T47D (cell line): ENCODE data around the gene SIRPB1.

Source experiments
- DNase-seq, 2 experiments: peaks; one replicate each; pipeline versions ENCODE4 v3.0.0 to v3.0.0-alpha.2; 2011 to 2012; ENCODE audit warnings: low read depth in 1 of 2, low spot score in 1 of 2
- JUND ChIP-seq: IDR thresholded peaks from 2 replicates; pipeline ENCODE4 v1.6.1; 2012; ENCODE audit warnings: low read depth
- in situ Hi-C: cut with HindIII; loops from 2 replicates; pipeline ENCODE4 v1.10.0; 2016; ENCODE audit warnings: low sequenced_read_pairs, low pct_unique_long_range_greater_than_20kb

Gene SIRPB1

GRCh38 chr20:1631309-1632151 is 11.7 kb upstream of the SIRPB1 start:
- no peak for DNase-seq
- in situ Hi-C loops, result no loop called here
- TF ChIP-seq JUND, result no peak

DNA sequence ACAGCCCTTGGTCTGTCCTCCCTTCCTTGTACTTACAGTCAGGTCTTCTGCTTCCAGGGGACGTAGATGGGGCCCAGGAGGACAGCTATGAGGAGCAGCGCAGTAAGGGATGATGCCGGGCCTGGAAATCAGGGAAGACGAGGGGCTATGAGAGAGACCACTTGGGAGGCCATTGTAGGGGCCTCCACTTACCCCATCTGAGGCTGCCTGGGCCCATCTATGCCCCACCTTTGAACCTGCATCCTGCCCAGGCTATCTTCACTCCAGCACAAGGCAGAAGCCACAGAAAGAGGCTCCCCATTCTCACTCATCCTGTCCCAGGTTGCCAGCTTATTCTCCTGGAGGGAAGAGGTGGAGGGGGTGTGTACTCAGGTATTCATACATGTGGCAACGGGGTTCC is 10.4 kb upstream of the SIRPB1 start:
- in situ Hi-C loops, result no loop called here
- TF ChIP-seq JUND, result no peak
- no peak for DNase-seq

DNA sequence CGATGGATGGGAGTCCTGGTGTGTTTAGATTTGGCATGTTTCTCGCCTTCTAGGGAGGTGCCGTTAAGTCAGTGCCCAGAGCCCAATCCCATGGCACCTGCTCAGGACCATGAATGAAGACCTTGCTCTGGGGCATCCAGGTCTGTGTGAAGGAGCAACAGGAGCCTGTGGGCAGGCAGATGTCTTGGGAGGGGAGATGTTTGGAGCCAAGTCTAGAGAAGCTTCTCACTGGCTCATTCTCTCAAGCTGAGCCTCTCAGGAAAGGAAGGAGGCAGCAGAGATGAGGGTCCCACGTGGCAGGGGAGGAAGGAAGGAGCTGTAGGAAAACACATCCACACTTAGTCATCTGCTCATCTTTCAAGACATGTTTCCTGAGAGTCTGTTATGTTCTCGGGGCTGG is 9.5 kb upstream of the SIRPB1 start:
- no peak for DNase-seq
- in situ Hi-C loops, result no loop called here
- TF ChIP-seq JUND, result no peak

- DNase-seq, result no peak
- no peak for TF ChIP-seq JUND
- in situ Hi-C loops, result no loop called here
Observed at GRCh38 chr20:1628621-1629020, 8.8 kb upstream of the SIRPB1 start.

DNA sequence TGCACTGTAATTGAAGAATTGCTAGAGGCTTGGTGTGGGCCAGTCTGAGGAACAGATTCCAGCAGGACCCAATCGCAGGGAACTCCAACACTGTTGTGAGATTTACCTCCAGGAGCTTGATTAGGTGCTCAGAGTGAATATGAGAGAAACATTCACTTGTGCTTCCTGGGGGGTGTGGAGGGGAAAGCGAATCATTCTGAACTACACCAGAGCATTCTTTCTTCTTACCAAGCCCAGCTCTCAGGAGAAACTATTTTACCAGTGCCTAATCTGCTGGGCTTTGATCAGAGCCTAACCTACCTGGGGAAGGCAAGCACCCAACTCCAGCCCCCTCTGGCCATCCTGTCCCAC is 7.4 kb upstream of the SIRPB1 start:
- DNase-seq, result no peak
- in situ Hi-C loops, result no loop called here
- no peak for TF ChIP-seq JUND

DNA sequence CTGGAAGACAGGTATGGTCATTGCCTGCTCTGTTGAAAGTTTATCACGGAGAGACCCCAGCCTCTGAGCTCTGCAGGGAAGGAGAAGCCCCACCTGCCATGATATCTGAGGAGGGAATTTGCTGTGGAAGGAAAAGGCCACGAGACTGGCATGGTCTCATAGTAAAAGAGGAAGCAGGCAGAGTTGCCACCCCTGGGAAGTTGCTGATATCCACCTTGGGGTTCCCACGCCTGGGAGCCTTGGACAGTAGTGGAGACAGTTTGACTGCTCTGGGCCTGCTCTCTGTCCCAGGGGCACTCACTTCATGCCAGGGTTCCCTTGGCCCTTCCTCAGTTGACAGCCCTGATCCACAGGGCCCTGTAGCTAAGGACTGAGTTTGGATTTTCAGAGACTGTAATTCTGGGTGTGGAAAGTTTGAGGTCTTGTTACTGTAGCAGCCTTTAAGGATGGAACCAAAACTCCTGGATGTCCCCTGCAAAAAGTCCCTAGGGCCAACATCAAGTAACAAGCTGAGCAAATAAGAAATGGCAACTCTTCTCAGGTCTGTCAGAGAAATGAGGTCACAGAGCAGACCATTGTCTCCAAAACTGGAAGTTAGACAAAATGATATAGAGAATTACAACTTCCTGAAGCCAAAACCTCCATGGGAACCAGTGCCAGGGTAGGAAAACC is 6.9 kb upstream of the SIRPB1 start:
- no peak for TF ChIP-seq JUND
- no peak for DNase-seq
- in situ Hi-C loops, result no loop called here

DNA sequence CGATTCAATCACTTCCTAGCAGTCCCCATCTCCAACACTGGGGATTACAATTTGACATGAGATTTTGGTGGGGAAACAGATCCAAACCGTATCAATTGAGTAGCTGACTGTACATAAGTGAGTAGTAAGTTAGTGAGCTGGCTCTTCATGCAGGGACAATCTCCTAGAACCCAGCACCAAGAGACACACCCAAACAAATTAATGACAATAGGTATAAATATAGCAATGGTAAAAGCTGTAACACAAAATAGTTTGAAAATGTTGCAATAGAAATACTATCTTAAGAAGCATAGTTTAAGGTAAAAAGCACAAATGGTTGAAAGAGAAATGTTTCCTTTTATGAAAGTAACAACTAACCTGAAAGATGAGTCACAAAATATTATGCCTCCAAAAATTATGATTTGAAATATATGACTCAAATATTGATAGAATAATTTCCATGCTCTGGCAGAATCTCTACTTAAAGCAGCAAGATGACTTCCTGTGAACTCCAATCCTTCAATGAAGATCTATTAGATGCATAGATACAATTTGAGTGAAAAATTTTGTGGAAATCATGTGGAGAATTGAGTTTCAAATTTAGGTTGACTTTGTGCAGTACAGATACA is 5.4 kb upstream of the SIRPB1 start:
- no peak for TF ChIP-seq JUND
- DNase-seq, result no peak
- in situ Hi-C loops, result no loop called here

DNA sequence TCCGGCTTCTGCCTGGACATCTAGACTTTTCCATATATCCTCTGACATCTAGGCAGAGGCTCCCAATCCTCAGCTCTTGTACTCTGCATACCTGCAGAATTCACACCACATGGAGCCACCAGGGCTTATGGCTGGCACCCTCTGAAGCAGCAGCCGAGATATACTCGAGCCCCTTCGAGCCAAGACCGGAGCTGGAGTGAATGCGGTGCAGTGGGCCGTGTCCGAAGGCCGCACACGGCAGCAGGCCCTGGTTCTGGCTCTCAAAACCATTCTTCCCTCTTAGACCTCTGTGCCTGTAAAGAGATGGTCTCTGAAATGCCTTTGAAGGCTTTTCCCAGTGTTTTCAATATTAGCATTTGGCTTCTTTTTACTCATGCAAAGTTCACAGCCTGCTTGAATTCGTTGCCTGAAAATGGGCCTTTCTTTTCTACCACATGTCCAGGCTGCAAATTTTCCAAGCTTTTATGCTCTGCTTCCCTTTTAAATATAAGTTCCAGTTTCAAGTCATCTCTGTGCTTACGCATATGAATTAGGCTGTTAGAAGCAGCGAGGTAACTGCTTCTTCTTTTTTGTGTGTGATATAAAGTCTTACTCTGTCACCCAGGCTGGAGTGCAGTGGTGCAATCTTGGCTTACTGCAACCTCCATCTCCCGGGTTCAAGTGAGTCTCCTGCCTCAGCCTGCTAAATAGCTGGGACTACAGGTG is 3.8 kb upstream of the SIRPB1 start:
- TF ChIP-seq JUND, result no peak
- in situ Hi-C loops, result no loop called here
- no peak for DNase-seq

DNA sequence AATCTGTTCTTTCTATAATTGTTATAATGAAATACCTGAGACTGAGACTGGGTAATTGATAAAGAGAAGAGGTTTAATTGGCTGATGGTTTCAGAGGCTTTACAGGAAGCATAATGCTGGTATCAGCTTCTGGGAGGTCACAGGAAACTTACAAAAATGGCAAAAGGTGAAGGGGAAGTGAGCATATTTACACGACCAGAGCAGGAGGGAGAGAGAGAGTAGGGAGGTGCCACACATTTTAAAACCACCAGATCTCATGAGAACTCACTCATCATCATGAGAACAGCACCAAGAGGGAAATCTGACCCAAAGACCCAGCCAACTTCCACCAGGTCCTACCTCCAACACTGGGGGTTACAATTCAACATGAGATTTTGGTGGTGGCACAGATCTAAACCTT is 2.6 kb upstream of the SIRPB1 start:
- no peak for TF ChIP-seq JUND
- no peak for DNase-seq
- in situ Hi-C loops, result no loop called here

DNA sequence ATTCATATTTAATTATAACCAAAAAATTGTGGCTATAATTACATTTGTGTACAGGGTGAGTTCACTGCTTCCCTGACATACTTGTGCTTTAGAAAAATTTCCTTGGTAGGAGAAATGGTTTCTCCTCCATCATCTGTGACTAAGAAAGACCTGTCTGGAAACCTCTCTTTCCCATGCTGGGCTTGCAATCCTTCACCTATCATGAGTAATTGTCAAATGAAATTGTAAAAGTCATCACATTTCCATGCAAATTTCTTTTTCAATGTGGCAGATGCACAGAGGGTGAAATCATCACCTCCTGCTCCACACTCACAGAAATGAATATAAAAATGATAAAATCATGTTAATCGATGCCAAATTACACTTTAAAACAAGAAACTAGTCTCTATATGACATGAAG is 1.5 kb upstream of the SIRPB1 start:
- TF ChIP-seq JUND, result no peak
- in situ Hi-C loops, result no loop called here
- DNase-seq, result no peak

DNA sequence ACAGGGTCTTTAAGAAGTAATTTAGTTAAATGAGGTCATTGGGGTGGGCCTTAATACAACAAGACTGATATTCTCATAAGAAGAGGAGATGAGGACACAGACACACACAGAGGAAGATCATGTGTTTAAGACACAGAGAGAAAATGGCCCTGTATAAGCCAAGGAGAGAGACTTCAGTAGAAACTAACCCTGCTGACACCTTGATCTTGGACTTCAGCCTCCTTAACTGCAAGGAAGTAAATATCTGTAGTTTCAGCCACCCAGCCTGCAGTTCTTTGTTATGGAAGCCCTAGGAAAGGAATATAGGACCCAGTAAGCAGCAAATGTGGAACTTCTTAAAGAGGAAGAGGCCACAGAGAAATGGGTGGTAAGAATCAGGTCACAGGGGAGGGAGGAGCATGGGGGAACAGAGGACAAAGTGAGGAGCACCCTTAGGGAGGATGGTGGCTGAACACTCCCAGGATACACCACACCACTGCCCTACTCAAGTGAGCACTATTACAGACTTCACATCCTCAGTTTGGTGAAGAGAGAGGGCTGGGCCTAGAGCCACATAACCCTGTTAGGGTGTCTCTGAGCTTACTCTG is 762 bp downstream of the SIRPB1 start:
- no peak for DNase-seq
- TF ChIP-seq JUND, result no peak
- in situ Hi-C loops, result no loop called here

DNA sequence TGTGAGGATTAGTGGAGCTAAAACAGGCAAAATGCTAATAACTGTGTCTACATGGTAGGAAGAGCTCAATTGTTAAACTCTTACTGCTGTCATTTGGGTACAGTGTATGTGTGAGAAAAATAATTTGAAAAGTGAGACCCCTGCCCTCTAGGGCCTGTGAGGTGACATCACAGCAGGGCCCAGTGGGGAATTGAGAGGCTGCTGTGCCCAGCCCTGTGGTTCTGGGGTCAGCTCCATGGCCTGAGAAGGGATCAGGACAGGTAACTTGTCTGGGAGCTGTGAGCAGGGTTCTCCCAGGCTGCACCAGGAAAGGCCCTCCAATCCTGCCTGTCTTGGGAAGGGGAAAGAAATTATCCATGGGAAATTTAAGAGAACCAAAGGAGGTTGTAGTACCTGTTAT is 1.3 kb downstream of the SIRPB1 start:
- no peak for DNase-seq

More for the DNA sequence above, 1.3 kb downstream of the SIRPB1 start:
- TF ChIP-seq JUND, result no peak
- in situ Hi-C loops, result no loop called here
